Retina (tissue), 1 donor: ENCODE data around the gene TLCD5.

Source experiments
- DNase-seq: peaks from one replicate; pipeline ENCODE4 v3.0.0-alpha.2; 2016

The TLCD5 gene

DNA sequence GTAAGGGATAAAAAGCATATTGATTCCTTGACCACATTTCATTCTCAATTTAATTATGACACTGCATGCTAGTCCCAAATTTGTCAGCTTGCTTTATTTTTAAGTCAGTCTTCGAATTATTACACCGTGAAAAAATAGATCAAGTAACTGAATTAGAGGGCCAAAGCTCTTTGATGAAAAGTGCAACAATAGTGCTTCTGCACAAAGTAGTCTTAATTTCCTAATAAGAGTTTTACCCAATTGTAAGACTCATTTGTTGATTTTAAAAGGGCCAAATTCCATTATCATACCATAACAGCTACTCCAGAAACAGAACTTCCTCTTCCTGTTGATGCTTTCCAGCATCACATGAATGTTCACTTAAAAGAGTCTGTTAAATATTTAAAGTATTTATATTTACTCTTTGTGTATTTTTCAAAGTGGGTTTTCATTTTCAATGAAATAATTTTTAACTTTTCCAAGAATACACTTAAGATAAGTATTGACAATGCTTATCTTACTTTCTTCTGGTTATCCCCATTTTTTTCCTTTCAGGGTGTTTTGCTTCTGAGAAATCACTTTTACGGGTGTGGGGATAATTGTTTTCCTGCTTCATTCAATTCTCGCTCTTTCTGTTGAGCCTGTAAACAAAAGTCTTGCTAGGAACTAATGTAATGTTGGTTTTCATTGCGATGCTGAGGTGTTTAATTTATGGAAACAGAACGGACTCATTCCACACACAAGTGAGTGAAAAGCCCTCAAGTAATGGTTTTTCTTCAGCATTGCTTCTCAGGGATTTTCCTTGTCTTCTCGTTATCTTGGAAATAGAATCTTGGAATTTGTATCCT is 13.2 kb downstream of the TLCD5 start:
- no peak for DNase-seq

DNA sequence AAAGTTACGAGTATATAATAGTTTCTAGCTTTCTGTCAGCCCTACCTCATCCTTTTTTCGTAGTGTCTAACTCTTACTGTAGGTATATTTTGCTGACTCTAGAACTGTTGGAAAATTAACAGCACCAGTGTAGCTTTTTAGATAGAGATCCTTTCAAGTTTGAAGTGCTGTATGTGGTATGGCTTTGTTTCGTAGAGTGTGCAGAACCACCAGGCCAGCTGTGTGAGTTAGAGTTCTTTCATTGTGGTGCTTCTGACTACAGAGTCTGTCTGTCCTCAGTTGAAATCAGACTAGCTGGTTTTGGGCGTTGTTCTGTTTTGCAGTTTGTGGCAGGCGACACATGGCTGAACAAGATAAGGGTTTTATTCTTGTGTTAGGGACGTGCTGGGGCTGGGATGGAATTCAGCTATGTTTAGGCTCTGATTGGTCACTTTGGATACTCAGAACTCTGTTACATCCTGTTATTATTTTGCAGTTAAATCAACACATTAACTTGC is 14.3 kb downstream of the TLCD5 start:
- peak; percentile 19 for DNase-seq

DNA sequence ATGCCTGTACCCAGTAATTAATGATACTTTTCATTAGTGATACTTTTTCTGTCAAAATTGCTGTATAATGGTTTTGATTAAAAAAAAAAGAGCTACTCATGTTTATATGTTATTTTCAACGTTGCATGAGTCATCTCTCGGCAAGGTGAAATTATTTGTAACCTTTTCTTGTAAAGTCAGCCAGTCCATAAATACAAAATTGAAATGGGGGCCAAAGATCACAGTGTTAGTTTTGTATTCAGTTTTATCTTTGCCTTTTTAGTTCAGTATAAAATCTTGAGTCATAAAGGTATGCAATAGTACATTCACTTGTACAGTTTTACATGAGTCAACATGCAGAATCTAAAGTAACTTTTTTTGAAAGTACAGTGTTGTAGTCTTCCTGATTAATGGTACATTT is 15.4 kb downstream of the TLCD5 start:
- DNase-seq, result no peak

DNA sequence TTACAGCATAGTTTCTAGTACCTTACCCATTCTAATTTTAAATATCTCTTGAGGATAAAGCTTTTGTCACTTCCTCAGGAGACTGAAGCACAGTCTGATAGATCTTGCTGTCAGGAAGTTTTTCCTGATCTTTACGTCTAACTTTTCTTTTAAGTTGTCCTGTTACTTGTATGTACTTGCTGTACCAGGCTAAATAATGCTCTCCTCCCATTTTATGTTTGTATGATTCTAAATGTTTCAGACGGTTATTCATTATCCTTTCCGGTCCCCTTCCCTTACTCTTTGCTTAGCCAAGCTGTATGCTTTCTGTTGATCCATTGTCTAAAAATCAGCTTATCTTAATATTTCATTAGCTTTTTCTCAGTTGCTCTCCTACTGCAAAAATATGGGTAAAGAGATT is 17.1 kb downstream of the TLCD5 start:
- no peak for DNase-seq

DNA sequence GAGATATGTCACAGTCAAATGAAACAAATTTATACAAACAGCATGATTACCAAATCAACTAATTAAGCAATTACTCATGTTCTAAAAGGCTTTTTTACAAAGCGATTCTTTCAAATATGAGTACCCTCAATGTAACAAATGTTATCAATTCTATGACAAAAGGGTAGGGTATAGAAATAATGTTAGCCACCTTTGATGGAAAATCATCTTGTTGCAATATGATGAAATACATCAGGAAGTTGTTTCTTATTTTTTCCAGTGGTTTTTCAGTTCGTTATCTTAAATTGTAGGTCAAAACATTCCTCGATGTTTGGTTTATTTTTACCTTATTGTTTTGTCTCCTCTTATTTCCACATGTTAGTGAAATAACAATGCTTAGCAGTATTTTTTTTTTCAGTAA is 17.6 kb downstream of the TLCD5 start:
- no peak for DNase-seq

DNA sequence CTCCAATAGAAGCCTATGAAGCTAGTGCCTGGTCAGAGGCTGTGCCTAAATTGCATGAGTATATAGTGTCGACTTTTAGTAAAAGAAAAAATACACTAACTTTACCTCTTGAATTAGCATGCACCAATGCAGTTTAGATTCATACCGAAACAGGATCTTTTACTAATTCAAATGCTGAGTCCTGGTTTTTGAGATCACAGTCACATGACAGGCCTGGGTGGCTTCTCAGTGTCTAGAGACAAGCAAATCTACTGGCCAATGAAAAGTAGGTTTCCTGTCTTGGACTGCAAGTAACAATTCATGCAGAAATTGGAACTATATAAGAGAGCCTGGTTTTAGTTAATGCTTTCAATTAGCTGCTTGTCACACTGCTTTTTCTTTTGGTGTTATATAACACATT is 18.3 kb downstream of the TLCD5 start:
- no peak for DNase-seq

DNA sequence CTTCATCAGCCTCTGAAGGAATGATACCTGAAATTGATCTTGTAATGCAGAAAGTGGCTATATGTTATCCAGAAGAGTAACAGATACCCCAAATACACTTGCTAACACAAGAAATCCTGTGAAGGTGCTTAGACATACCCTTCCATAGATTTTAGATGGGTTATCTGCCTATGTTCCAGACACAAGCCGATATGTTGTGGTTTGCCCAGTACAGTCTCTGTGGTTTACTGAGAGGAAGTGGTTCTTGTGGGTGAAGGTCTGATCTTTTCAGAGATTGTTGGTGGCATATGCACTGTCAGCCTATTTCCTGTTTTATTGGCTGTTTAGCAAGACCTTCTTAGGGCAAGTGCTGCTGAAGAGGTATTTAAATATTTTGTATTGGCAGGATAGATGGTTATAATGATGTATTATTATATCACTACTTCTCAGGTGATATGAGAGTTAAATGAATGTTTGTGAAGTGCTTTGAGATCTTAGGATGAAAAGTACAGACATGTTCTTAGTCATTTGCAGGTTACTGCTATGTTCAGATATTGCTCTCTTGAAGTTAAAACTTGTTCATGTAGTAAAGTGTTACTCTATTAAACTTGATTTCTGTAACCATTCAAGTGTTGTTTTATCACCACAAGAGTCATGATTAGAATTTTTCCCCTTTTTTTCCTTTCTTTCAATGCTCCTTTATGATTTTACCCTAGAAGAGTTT is 19.4 kb downstream of the TLCD5 start:
- DNase-seq, result no peak

DNA sequence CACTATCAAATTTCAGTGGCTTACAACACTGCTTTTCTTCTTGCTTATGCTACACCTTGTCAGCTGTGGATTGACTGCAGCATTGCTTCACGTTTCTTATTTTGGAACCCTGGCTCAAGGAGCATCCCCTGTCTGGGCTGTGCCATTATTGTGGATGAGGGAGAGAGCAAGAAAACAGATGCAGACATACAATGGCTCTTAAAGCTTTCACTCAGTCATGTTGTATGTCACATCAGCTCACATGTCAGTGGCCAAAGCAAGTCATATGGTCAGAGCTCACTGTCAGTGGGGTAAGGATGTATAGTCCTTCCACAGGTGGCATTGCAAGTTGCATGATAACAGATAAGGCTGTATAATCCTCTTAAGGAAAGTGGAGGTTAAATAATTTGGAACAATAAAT is 21.1 kb downstream of the TLCD5 start:
- DNase-seq, result no peak

DNA sequence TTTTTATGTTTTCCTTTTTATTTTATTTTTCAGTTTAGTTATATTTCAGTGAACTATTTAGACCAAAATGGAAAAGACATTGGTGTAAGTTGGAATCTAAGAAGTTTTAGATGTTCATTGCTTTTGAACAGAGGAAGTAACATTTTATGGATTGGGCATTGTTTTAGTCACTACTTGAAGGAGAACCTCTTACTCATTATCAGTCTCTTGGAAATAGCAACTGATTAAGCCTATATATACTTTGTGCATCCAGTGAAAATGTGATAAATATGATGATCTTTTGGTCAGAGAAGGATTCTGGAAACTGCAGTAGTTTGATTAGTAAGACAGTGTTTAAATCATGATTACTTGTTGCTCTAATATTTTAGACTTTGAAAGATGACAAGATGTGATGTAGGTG is 25.5 kb downstream of the TLCD5 start:
- DNase-seq, result no peak

DNA sequence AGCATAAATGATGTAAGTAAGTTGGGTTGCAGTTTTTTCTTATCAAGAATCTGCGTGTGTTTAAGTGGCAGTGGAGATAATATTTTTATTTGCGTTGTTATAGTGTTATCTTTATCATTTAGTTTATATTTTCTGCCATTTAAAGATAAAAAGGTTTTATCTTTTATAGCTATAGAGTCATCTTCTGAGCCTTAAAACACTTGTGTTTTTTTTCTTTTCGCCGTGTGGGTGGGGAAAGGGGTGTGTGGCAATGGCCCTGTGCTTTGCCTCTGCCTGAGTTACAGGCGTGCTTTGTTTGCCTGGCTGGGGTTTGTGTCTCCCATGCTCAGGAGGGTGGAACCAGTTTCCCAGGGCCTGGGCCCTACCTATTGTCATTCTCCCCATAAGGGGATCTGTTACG is 27.3 kb downstream of the TLCD5 start:
- DNase-seq, result no peak

DNA sequence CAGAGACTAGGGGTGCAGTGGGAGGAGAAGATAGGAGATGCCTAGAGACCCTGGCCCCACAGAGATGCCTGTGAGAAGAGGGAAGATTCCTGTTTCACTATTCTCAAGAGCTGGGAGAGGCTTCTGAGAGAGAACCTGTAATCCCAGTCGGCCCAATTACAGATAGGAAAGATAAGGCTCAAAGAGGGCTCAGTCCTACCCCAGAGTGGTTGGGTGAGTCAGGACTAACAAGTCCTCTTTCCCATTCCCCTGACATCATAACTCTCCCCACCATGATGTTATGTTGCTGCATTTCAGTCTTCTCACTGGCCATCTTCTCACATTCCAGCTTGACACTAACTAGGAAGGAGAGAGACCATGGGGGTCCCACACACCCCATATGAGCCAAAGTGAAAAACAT is 29.0 kb downstream of the TLCD5 start:
- no peak for DNase-seq

DNA sequence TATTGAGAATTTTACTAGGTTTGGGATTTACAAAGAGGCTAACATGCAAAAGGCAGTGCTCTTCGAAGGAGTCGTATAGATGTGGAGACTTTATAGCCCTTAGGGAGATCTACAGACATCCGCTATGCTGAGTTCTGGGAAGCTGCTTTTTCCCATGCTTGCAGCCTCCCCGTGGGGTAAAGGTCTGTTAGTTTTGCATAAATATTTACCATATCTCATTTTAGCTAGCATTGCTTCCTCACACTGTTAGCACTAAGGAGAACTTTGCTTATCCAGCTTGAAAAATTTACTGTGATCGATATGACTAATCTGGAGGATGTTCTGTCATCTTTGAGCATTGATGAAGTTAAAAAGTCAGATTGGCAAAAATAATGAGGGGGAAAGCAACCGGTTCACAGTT is 29.7 kb downstream of the TLCD5 start:
- DNase-seq, result no peak

DNA sequence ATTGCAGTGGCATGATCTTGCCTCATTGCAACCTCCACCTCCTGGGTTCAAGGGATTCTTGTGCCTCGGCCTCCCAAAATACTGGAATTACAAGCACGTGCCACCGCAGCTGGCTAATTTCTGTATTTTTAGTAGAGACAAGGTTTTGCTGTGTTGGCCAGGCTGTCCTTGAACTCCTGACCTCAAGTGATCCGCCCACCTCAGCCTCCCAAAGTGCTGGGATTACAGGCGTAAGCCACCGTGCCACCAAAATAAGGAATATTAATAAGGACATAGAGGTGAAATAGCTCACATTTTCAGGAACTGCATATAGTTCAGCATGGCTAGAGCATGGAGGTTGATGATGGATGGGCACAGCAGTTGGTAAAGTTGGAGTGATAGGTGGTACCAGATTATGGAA is 32.5 kb downstream of the TLCD5 start:
- no peak for DNase-seq

DNA sequence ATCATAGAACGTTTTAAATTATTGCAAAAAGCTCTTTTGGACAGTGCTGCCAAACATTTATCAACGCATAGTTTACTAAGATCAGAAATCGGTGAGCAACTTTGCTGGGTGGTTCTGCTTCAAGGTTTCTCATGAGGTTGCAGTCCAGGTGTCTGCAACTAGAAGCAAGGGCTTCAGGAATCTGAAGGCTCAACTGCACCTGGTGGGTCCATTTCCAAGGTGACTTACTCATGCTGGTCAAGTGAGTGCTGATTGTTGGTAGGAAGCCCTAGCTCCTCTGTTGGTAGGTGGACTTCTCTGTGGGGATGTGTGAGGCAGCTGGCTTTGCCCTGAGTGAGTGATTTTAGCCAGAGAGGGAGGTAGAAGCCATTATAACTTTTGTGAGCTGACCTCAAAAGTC is 33.6 kb downstream of the TLCD5 start:
- DNase-seq, result no peak

DNA sequence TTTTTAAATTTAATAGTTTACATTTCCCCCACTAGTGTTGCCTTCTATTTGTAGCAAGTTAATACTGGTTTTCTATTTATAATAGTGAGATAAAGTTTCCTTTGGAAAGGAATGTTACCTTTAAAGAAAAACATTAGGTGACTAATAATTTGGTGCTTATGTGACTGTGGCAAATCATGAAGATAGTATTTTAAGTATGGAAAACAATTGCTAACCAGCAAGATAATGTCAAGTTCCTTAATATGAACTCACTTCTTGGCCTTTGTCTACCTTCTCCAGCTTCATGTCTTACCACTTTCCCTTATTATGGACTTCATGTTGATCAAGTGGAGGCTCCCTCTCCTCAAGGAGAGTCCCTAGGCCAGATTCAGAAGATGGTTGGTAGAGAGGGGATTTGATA is 38.3 kb downstream of the TLCD5 start:
- no peak for DNase-seq

DNA sequence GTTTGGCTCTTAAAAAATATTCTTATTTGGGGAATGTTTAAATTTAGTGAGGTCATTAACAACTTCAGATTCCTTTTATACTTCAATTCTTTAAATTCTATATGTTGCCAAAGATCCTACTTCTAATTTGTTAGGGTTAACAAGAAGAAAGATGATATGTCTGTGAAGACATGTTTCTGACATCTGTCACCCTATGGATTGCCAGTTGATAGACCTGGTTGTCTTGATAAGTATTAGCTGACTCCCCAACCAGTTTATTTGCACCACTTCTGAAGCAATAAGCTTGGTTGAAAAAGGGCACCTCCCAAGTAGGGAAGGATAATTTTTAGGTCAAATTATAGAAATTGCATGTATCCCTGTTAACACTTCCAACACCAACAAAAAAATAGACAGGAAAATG is 40.4 kb downstream of the TLCD5 start:
- no peak for DNase-seq

DNA sequence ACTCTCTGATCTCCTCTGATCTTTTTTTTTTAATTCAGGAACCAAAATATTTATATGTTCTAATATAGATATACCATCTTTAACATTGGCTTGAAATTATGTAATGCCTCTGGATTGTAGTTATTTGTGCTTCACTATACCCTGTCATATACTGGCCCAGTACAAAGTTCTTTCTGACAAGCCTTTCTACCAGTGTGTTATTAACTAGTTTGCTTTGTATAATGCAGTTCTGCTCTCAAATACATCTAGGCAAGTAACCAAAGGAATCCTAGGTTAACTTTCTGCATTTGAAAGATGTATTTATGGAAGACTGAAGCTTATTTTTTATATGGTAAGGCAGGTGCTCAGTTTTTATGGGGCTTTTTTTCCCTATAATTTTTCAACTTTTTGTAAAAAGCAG is 47.2 kb downstream of the TLCD5 start:
- DNase-seq, result no peak

DNA sequence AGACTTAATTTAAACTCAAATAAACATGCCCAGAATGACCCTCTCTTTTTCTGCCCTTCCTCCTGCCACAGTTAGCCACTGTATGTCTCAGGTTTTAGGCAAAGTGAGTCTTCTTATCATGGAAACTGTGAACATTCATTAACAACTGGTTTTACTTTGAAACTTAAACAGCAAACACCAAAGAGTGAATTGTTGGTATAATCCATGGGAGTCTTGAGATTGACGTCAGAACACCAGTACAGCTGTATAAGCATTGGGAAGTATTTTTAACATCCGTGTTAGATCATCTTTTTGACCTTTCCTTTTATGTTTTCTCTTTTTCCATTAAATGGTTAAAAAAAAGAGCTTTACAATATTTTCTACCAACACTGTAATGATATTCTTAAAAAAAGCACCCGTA is 50.0 kb downstream of the TLCD5 start:
- DNase-seq, result no peak

DNA sequence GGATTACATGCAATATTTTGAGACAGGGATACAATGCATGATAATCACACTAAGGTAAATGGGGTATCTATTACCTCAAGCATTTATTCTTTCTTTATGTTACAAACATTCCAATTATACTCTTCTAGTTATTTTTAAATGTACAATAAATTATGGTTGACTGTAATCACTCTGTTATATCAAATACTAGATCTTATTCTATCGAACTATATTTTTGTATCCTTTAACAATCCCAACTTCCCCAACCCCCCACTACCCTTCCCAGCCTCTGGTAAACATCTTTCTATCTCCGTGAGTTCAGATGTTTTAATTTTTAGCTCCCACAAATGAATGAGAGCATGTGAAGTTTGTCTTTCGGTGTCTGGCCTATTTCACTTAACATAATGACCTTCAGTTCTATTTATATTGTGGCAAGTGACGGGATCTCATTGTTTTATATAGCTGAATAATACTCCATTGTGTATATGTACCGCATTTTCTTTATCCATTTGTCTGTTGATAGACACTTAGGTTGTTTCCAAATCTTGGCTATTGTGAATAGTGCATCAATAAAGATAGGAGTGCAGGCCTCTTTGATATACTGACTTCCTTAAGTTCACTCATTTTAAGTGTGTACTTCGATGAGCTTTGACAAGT is 51.6 kb downstream of the TLCD5 start:
- no peak for DNase-seq

DNA sequence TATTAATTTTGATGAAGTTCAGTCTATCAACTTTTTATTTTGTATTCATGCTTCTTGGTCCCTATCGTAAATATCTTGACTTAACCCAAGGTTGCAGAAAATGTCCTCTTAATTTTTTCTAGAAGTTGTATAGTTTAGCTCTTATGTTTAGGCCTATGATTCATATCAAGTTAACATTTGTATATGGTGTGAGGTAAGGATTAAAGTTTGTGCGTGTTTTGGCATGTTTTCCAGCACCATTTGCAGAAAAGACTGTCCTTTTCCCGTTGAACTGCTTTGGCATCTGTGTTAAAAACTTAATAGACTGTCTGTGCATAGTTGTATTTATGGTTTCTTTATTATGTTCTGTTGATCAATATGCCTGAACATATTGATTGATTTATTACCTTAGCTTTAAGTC is 53.4 kb downstream of the TLCD5 start:
- no peak for DNase-seq

DNA sequence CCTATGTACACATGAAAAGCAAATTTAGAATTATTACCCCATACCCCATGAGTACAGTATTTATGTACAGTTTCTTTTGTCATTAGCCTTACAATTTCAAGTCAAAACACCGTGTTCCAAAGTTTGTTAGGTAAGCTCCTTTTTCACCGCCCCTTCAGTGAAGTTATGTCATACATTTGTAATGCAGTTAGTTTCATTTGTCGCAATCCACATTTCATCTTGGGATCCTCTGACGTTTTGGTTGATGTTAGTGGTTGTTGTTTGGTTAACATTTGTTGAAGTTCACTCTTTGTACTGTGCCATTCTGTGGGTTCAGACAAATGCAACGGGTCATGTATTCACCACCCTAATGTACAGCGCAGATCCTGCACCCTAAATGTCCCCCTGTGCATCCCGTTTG is 56.3 kb downstream of the TLCD5 start:
- no peak for DNase-seq
